KMS-11 (cell line): ENCODE results near the gene RYR1.

Experiments
- H2AFZ ChIP-seq: fragments of 200-600 bp; sonication (generic); 2 replicates; pipeline ENCODE4 v1.6.1; 2016; ENCODE audit warnings: antibody characterized with exemption, mixed run types, low read depth
- H3K27ac ChIP-seq: fragments of 200-600 bp; sonication (generic); 2 replicates; pipeline ENCODE4 v1.6.1; 2016; ENCODE audit warnings: mild to moderate bottlenecking, mixed run types
- H3K27me3 ChIP-seq: fragments of 200-600 bp; sonication (generic); 2 replicates; pipeline ENCODE4 v1.6.1; 2017; ENCODE audit warnings: mild to moderate bottlenecking, low read depth, mixed run types, moderate library complexity; ENCODE audit not compliant: insufficient read depth
- H3K36me3 ChIP-seq: fragments of 200-600 bp; sonication (generic); 2 replicates; pipeline ENCODE4 v1.6.1; 2017; ENCODE audit warnings: mild to moderate bottlenecking, mixed run types; ENCODE audit not compliant: insufficient read depth
- H3K4me1 ChIP-seq: fragments of 200-600 bp; sonication (generic); 2 replicates; pipeline ENCODE4 v1.6.1; 2016; ENCODE audit warnings: mild to moderate bottlenecking, low read depth, mixed run types; ENCODE audit not compliant: poor library complexity, severe bottlenecking
- H3K4me2 ChIP-seq: fragments of 200-600 bp; sonication (generic); 2 replicates; pipeline ENCODE4 v1.7.0; 2016; ENCODE audit warnings: mild to moderate bottlenecking, mixed run types
- H3K4me3 ChIP-seq: fragments of 200-600 bp; sonication (generic); IDR thresholded peaks from 2 replicates; pipeline ENCODE4 v1.6.1; 2017; ENCODE audit warnings: low read depth, low read length, mixed read lengths; ENCODE audit not compliant: insufficient read depth
- H3K79me2 ChIP-seq: fragments of 200-600 bp; sonication (generic); 2 replicates; pipeline ENCODE4 v1.6.1; 2016; ENCODE audit warnings: low read depth, mixed run types; ENCODE audit not compliant: insufficient read depth
- H3K9ac ChIP-seq: fragments of 200-600 bp; sonication (generic); 2 replicates; pipeline ENCODE4 v1.6.1; 2016; ENCODE audit warnings: mild to moderate bottlenecking, mixed run types
- H4K20me1 ChIP-seq: fragments of 200-600 bp; sonication (generic); 2 replicates; pipeline ENCODE4 v1.6.1; 2016; ENCODE audit warnings: mild to moderate bottlenecking, mixed run types; ENCODE audit not compliant: insufficient read depth
- CTCF ChIP-seq: fragments of 200-600 bp; sonication (generic); conservative IDR thresholded peaks from 2 replicates; pipeline ENCODE4 v1.6.1; 2017; ENCODE audit warnings: low read depth, mild to moderate bottlenecking, antibody characterized with exemption, low read length, moderate library complexity, mixed read lengths

Gene RYR1

DNA sequence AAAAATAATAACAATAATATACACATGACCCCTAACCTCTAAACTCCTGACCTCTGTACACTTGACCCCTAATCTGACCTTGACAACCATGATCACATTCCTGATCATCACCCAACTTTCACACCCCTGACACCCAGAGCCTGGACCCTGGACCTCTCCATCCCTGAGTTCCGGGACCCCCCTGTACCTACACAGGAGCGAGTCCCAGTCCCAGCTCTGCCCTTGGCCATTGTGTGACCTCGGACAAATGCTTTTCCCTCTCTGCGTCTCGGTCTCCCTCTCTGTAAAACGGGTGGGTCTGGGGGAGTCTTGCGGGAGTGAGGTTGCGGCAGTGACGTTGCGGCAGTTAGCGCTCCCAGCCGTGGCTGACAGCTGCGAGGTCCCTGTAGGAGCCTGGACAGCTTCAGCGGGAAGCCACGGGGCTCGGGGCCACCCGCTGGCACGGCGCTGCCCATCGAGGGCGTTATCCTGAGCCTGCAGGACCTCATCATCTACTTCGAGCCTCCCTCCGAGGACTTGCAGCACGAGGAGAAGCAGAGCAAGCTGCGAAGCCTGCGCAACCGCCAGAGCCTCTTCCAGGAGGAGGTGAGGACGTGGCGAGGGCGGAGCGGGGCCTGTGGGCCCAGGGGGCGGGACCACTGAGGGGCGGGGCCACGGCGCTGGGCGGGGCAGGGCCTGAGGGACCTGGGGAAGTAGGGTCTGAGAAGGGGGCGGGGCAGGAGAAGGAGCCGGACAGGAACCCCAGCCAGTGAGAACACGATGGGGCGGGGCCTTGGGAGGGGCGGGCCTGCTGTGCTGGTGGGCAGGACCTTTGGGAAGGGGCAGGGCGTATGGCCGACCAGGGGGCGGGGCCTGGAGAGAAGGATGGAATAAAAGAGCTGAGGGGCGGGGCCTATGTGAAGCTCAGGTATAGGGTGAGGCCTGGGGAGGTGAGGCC is 19.2 kb downstream of the RYR1 start:
- no peaks in the 10 kb centered on the region for H3K36me3 ChIP-seq

GRCh38 chr19:38453596-38453995 is 20.1 kb downstream of the RYR1 start:
- Histone ChIP-seq H3K79me2 (no peaks in the 10 kb centered on the region), H3K4me1 (no peaks in the 10 kb centered on the region), H4K20me1 (no peaks in the 10 kb centered on the region), H3K4me2 (no peak overlapping the region), H3K9ac (no peak overlapping the region), H3K36me3 (no peaks in the 10 kb centered on the region), H2AFZ (no peak overlapping the region), H3K27ac (no peak overlapping the region), H3K27me3 (peaks cover 37% of the 10 kb centered on the region), H3K4me3 (no peak overlapping the region)
- TF ChIP-seq CTCF, result no peak

More for the DNA sequence above, 19.2 kb downstream of the RYR1 start:
- H3K27ac ChIP-seq, result no peak overlapping the region
- H3K4me1 ChIP-seq, result no peaks in the 10 kb centered on the region
- TF ChIP-seq CTCF, result no peak
- no peak overlapping the region for H3K4me3 ChIP-seq
- peaks cover 33% of the 10 kb centered on the region for H3K27me3 ChIP-seq
- H3K9ac ChIP-seq, result no peak overlapping the region
- no peaks in the 10 kb centered on the region for H3K79me2 ChIP-seq
- H2AFZ ChIP-seq, result no peak overlapping the region
- H3K4me2 ChIP-seq, result no peak overlapping the region
- no peaks in the 10 kb centered on the region for H4K20me1 ChIP-seq

DNA sequence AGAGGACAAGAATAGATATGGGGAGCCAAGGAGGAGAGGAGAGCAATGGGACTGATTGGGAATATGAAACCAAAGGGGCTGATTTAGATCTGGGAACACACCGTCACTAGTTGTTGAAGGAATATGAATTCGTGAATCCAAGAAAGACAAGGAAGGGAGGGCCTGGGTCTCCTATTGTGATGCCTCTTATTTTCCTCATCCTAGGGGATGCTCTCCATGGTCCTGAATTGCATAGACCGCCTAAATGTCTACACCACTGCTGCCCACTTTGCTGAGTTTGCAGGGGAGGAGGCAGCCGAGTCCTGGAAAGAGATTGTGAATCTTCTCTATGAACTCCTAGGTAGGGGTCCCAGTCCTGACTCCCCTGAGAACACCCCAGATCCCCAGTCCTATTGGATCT is 21.5 kb downstream of the RYR1 start:
- no peak overlapping the region for H3K9ac ChIP-seq
- H3K36me3 ChIP-seq, result no peaks in the 10 kb centered on the region
- H3K79me2 ChIP-seq, result no peaks in the 10 kb centered on the region
- H3K4me3 ChIP-seq, result no peak overlapping the region
- no peak for TF ChIP-seq CTCF
- no peak overlapping the region for H2AFZ ChIP-seq
- no peaks in the 10 kb centered on the region for H4K20me1 ChIP-seq
- H3K27ac ChIP-seq, result no peak overlapping the region
- H3K27me3 ChIP-seq, result peaks cover 31% of the 10 kb centered on the region
- H3K4me1 ChIP-seq, result no peaks in the 10 kb centered on the region
- no peak overlapping the region for H3K4me2 ChIP-seq

- Histone ChIP-seq H3K36me3 (no peaks in the 10 kb centered on the region), H4K20me1 (no peaks in the 10 kb centered on the region), H3K4me1 (no peaks in the 10 kb centered on the region), H2AFZ (no peak overlapping the region), H3K79me2 (no peaks in the 10 kb centered on the region), H3K27me3 (peaks cover 24% of the 10 kb centered on the region), H3K4me2 (no peak overlapping the region), H3K27ac (no peak overlapping the region), H3K4me3 (no peak overlapping the region), H3K9ac (no peak overlapping the region)
- TF ChIP-seq CTCF, result no peak
Measured at GRCh38 chr19:38457202-38457601, 23.7 kb downstream of the RYR1 start.
